Vagina (tissue), 2 donors: ENCODE measurements around the gene SLC6A7.

Source experiments
- CTCF ChIP-seq, 3 experiments: fragments of 450-650 bp in 2 of 3; fragments of 200-600 bp in 1 of 3; sonication (generic) in 1 of 3; IDR thresholded peaks; one replicate each; pipeline ENCODE4 v1.5.1; 2017 to 2019; ENCODE audit warnings: antibody characterized with exemption in 3 of 3, mild to moderate bottlenecking in 2 of 3, moderate library complexity in 2 of 3
- POLR2A ChIP-seq, 2 donors: fragments of 450-650 bp; IDR thresholded peaks; one replicate each; pipeline ENCODE4 v1.6.1; 2017; ENCODE audit warnings: antibody characterized with exemption in 2 of 2, mild to moderate bottlenecking in 2 of 2, moderate library complexity in 2 of 2

GRCh38 chr5:150172145-150172544 is 17.7 kb upstream of the SLC6A7 start:
- TF ChIP-seq CTCF (IDR thresholded peaks at IDR 0.05) (no peak), POLR2A (IDR thresholded peaks at IDR 0.05) (no peak)
